Astrocyte (in vitro differentiated cells and primary cell): ENCODE measurements around the gene NCKAP5L.

Experiments
- CTCF ChIP-seq: IDR thresholded peaks from 2 replicates; pipeline ENCODE4 v1.5.1; 2011; ENCODE audit warnings: low read depth, mild to moderate bottlenecking, inconsistent platforms, low read length, moderate library complexity; ENCODE audit not compliant: insufficient read depth
- EZH2 ChIP-seq: IDR thresholded peaks from 2 replicates; pipeline ENCODE4 v1.6.1; 2012; ENCODE audit warnings: mild to moderate bottlenecking, low read length, inconsistent platforms; ENCODE audit not compliant: insufficient read depth

DNA sequence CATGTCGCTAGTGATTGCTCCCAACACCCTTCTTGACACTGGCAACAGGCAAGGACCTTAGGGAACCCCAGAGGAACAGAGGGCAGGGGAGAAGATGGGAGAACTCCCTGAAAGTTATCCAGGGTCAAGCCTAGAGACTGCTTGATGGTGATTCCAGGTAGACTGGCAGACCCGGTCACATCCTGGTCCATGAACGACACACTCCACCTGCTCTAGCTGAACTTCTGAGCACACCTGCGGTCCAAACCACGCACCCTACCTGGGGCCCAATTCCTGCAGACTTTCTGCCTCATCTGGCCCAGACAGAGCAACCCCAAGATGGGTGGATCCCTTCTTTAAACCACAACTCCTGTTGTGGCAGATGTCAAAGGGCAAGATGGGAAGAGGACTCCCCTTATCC is 34.2 kb downstream of the NCKAP5L start:
- TF ChIP-seq CTCF (no peak), EZH2 (no peak)
